ENCODE measurements around the gene TMEM141. TPM values are rescaled to one million over a fixed set of nuclear protein-coding genes. Genes with fewer than 3 reads are reported as not detected.
A peak's percentile ranks its signal among the peaks of the same experiment; 100 is the strongest.
"Not testable (repeated sequence)": the region's sequence is repeated elsewhere in the genome, so short reads cannot be mapped to it uniquely, and the experiment has no call there.

Gene TMEM141
- total RNA-seq, 1 donor from 2014 or later = 28.7 TPM

GRCh38 chr9:136754626-136755301 lies 36.4 kb upstream of the TMEM141 start:
- Histone ChIP-seq H3K9ac (ENCODE audit: low read depth in 1 of 3, low read length in 3 of 3) (no peak overlapping the region), H3K4me1 (ENCODE audit: control insufficient read depth in 3 of 3, insufficient read depth in 3 of 3, low read length in 3 of 3) (peaks cover 13 to 22% (median 15%) of the 10 kb centered on the region in 3 donors), H3K27me3 (ENCODE audit: control insufficient read depth in 3 of 3, insufficient read depth in 3 of 3, low read length in 3 of 3) (no peaks in the 10 kb centered on the region), H3K4me3 (ENCODE audit: low read length in 3 of 3) (no peak overlapping the region), H3K9me3 (ENCODE audit: control insufficient read depth in 3 of 3, low read length in 3 of 3) (peaks cover 2 to 9% (median 8%) of the 10 kb centered on the region in 3 donors), H3K27ac (ENCODE audit: low read depth, low read length) (no peak overlapping the region), H3K36me3 (ENCODE audit: control insufficient read depth in 3 of 3, insufficient read depth in 3 of 3, low read length in 3 of 3) (no peaks in the 10 kb centered on the region)

GRCh38 chr9:136755302-136756133 lies 35.6 kb upstream of the TMEM141 start:
- H3K27me3 ChIP-seq (ENCODE audit: control insufficient read depth in 3 of 3, insufficient read depth in 3 of 3, low read length in 3 of 3); H3K9me3 ChIP-seq (ENCODE audit: control insufficient read depth in 3 of 3, low read length in 3 of 3); H3K27ac ChIP-seq (ENCODE audit: low read depth, low read length); H3K36me3 ChIP-seq (ENCODE audit: control insufficient read depth in 3 of 3, insufficient read depth in 3 of 3, low read length in 3 of 3); H3K9ac ChIP-seq (ENCODE audit: low read depth in 1 of 3, low read length in 3 of 3): not testable (repeated sequence)
- Histone ChIP-seq H3K4me3 (ENCODE audit: low read length in 3 of 3) (peak overlapping the region in 1 of 3 donors; percentile 34), H3K4me1 (ENCODE audit: control insufficient read depth in 3 of 3, insufficient read depth in 3 of 3, low read length in 3 of 3) (peaks cover 13 to 22% (median 15%) of the 10 kb centered on the region in 3 donors)

GRCh38 chr9:136756134-136756438 lies 35.1 kb upstream of the TMEM141 start:
- H3K9ac ChIP-seq (ENCODE audit: low read depth in 1 of 3, low read length in 3 of 3) = no peak overlapping the region
- H3K4me3 ChIP-seq (ENCODE audit: low read length in 3 of 3) = peak overlapping the region in 1 of 3 donors; percentile 34
- no peaks in the 10 kb centered on the region for H3K36me3 ChIP-seq (ENCODE audit: control insufficient read depth in 3 of 3, insufficient read depth in 3 of 3, low read length in 3 of 3)
- peaks cover 0 to 3% (median 2%) of the 10 kb centered on the region in 3 donors for H3K27me3 ChIP-seq (ENCODE audit: control insufficient read depth in 3 of 3, insufficient read depth in 3 of 3, low read length in 3 of 3)
- H3K27ac ChIP-seq (ENCODE audit: low read depth, low read length) = no peak overlapping the region
- H3K4me1 ChIP-seq (ENCODE audit: control insufficient read depth in 3 of 3, insufficient read depth in 3 of 3, low read length in 3 of 3) = peaks cover 13 to 22% (median 15%) of the 10 kb centered on the region in 3 donors
- peaks cover 2 to 9% (median 8%) of the 10 kb centered on the region in 3 donors for H3K9me3 ChIP-seq (ENCODE audit: control insufficient read depth in 3 of 3, low read length in 3 of 3)

GRCh38 chr9:136756836-136757235 lies 34.3 kb upstream of the TMEM141 start:
- peaks cover 0 to 3% (median 2%) of the 10 kb centered on the region in 3 donors for H3K27me3 ChIP-seq (ENCODE audit: control insufficient read depth in 3 of 3, insufficient read depth in 3 of 3, low read length in 3 of 3)
- H3K9me3 ChIP-seq (ENCODE audit: control insufficient read depth in 3 of 3, low read length in 3 of 3) = peaks cover 2 to 9% (median 8%) of the 10 kb centered on the region in 3 donors
- H3K4me3 ChIP-seq (ENCODE audit: low read length in 3 of 3) = peak overlapping the region in 2 of 3 donors; percentile 9 to 67
- H3K9ac ChIP-seq (ENCODE audit: low read depth in 1 of 3, low read length in 3 of 3) = peak overlapping the region; percentile 72 to 76 (median 74)
- peaks cover 13 to 22% (median 15%) of the 10 kb centered on the region in 3 donors for H3K4me1 ChIP-seq (ENCODE audit: control insufficient read depth in 3 of 3, insufficient read depth in 3 of 3, low read length in 3 of 3)
- peak overlapping the region; percentile 65 for H3K27ac ChIP-seq (ENCODE audit: low read depth, low read length)
- no peaks in the 10 kb centered on the region for H3K36me3 ChIP-seq (ENCODE audit: control insufficient read depth in 3 of 3, insufficient read depth in 3 of 3, low read length in 3 of 3)

- H3K9me3 ChIP-seq (ENCODE audit: control insufficient read depth in 3 of 3, low read length in 3 of 3) = peaks cover 2 to 9% (median 8%) of the 10 kb centered on the region in 3 donors
- peak overlapping the region; percentile 54 to 67 (median 58) for H3K4me3 ChIP-seq (ENCODE audit: low read length in 3 of 3)
- H3K27me3 ChIP-seq (ENCODE audit: control insufficient read depth in 3 of 3, insufficient read depth in 3 of 3, low read length in 3 of 3) = peaks cover 0 to 3% (median 2%) of the 10 kb centered on the region in 3 donors
- peaks cover 13 to 22% (median 15%) of the 10 kb centered on the region in 3 donors for H3K4me1 ChIP-seq (ENCODE audit: control insufficient read depth in 3 of 3, insufficient read depth in 3 of 3, low read length in 3 of 3)
- peak overlapping the region; percentile 65 for H3K27ac ChIP-seq (ENCODE audit: low read depth, low read length)
- no peaks in the 10 kb centered on the region for H3K36me3 ChIP-seq (ENCODE audit: control insufficient read depth in 3 of 3, insufficient read depth in 3 of 3, low read length in 3 of 3)
- peak overlapping the region; percentile 72 to 76 (median 74) for H3K9ac ChIP-seq (ENCODE audit: low read depth in 1 of 3, low read length in 3 of 3)
These were observed 33.8 kb upstream of the TMEM141 start for GRCh38 chr9:136757328-136757727.

- Histone ChIP-seq H3K27ac (ENCODE audit: low read depth, low read length) (peak overlapping the region; percentile 65), H3K27me3 (ENCODE audit: control insufficient read depth in 3 of 3, insufficient read depth in 3 of 3, low read length in 3 of 3) (peaks cover 0 to 3% (median 2%) of the 10 kb centered on the region in 3 donors), H3K4me3 (ENCODE audit: low read length in 3 of 3) (peak overlapping the region; percentile 54 to 67 (median 58))
These were observed 33.4 kb upstream of the TMEM141 start for GRCh38 chr9:136757751-136758140.

GRCh38 chr9:136759001-136759400 lies 32.1 kb upstream of the TMEM141 start:
- Histone ChIP-seq H3K4me3 (ENCODE audit: low read length in 3 of 3) (no peak overlapping the region), H3K36me3 (ENCODE audit: control insufficient read depth in 3 of 3, insufficient read depth in 3 of 3, low read length in 3 of 3) (no peaks in the 10 kb centered on the region), H3K4me1 (ENCODE audit: control insufficient read depth in 3 of 3, insufficient read depth in 3 of 3, low read length in 3 of 3) (peaks cover 13 to 22% (median 15%) of the 10 kb centered on the region in 3 donors), H3K27me3 (ENCODE audit: control insufficient read depth in 3 of 3, insufficient read depth in 3 of 3, low read length in 3 of 3) (peaks cover 2 to 8% (median 6%) of the 10 kb centered on the region in 3 donors), H3K9me3 (ENCODE audit: control insufficient read depth in 3 of 3, low read length in 3 of 3) (peaks cover 2 to 9% (median 8%) of the 10 kb centered on the region in 3 donors), H3K27ac (ENCODE audit: low read depth, low read length) (no peak overlapping the region), H3K9ac (ENCODE audit: low read depth in 1 of 3, low read length in 3 of 3) (no peak overlapping the region)

More at GRCh38 chr9:136757751-136758140, 33.4 kb upstream of the TMEM141 start:
- H3K9me3 ChIP-seq (ENCODE audit: control insufficient read depth in 3 of 3, low read length in 3 of 3) = peaks cover 2 to 9% (median 8%) of the 10 kb centered on the region in 3 donors
- peak overlapping the region; percentile 72 to 76 (median 74) for H3K9ac ChIP-seq (ENCODE audit: low read depth in 1 of 3, low read length in 3 of 3)
- peaks cover 13 to 22% (median 15%) of the 10 kb centered on the region in 3 donors for H3K4me1 ChIP-seq (ENCODE audit: control insufficient read depth in 3 of 3, insufficient read depth in 3 of 3, low read length in 3 of 3)
- no peaks in the 10 kb centered on the region for H3K36me3 ChIP-seq (ENCODE audit: control insufficient read depth in 3 of 3, insufficient read depth in 3 of 3, low read length in 3 of 3)

- no peaks in the 10 kb centered on the region for H3K36me3 ChIP-seq (ENCODE audit: control insufficient read depth in 3 of 3, insufficient read depth in 3 of 3, low read length in 3 of 3)
- peaks cover 13 to 22% (median 15%) of the 10 kb centered on the region in 3 donors for H3K4me1 ChIP-seq (ENCODE audit: control insufficient read depth in 3 of 3, insufficient read depth in 3 of 3, low read length in 3 of 3)
- H3K4me3 ChIP-seq (ENCODE audit: low read length in 3 of 3) = no peak overlapping the region
- peaks cover 2 to 9% (median 8%) of the 10 kb centered on the region in 3 donors for H3K9me3 ChIP-seq (ENCODE audit: control insufficient read depth in 3 of 3, low read length in 3 of 3)
- H3K27ac ChIP-seq (ENCODE audit: low read depth, low read length) = no peak overlapping the region
- H3K9ac ChIP-seq (ENCODE audit: low read depth in 1 of 3, low read length in 3 of 3) = no peak overlapping the region
- peaks cover 2 to 12% (median 6%) of the 10 kb centered on the region in 3 donors for H3K27me3 ChIP-seq (ENCODE audit: control insufficient read depth in 3 of 3, insufficient read depth in 3 of 3, low read length in 3 of 3)
These were observed 31.5 kb upstream of the TMEM141 start for GRCh38 chr9:136759436-136760325.

- Histone ChIP-seq H3K9ac (ENCODE audit: low read depth in 1 of 3, low read length in 3 of 3) (no peak overlapping the region), H3K9me3 (ENCODE audit: control insufficient read depth in 3 of 3, low read length in 3 of 3) (peaks cover 2 to 9% (median 8%) of the 10 kb centered on the region in 3 donors), H3K4me1 (ENCODE audit: control insufficient read depth in 3 of 3, insufficient read depth in 3 of 3, low read length in 3 of 3) (peaks cover 13 to 22% (median 15%) of the 10 kb centered on the region in 3 donors), H3K4me3 (ENCODE audit: low read length in 3 of 3) (no peak overlapping the region), H3K27ac (ENCODE audit: low read depth, low read length) (no peak overlapping the region), H3K27me3 (ENCODE audit: control insufficient read depth in 3 of 3, insufficient read depth in 3 of 3, low read length in 3 of 3) (peaks cover 2 to 12% (median 6%) of the 10 kb centered on the region in 3 donors), H3K36me3 (ENCODE audit: control insufficient read depth in 3 of 3, insufficient read depth in 3 of 3, low read length in 3 of 3) (no peaks in the 10 kb centered on the region)
These were observed 30.7 kb upstream of the TMEM141 start for GRCh38 chr9:136760424-136760823.
